ENCODE measurements around the gene SPNS2. TPM values are rescaled to one million over a fixed set of nuclear protein-coding genes. Genes with fewer than 3 reads are reported as not detected.
A peak's percentile ranks its signal among the peaks of the same experiment; 100 is the strongest.

The SPNS2 gene
- total and polyA plus RNA-seq, 2 experiments from 2014 or later: 0.29 TPM; not detected in 1

GRCh38 chr17:4492721-4493561, 5.7 kb upstream of the SPNS2 start:
- H3K27ac ChIP-seq: no peak overlapping the region
- no peaks in the 10 kb centered on the region for H4K20me1 ChIP-seq (ENCODE audit: insufficient read depth)
- H3K9me3 ChIP-seq (ENCODE audit: low read depth): no peaks in the 10 kb centered on the region
- H3F3A ChIP-seq (ENCODE audit: insufficient read depth): no peaks in the 10 kb centered on the region
- H3K9me2 ChIP-seq (ENCODE audit: insufficient read depth): no peaks in the 10 kb centered on the region
- H3K79me2 ChIP-seq (ENCODE audit: insufficient read depth): no peaks in the 10 kb centered on the region
- no peak overlapping the region for H3K4me2 ChIP-seq (ENCODE audit: unreplicated experiment)
- no peak overlapping the region for H2AFZ ChIP-seq
- no peak for TF ChIP-seq EZH2phosphoT487 (IDR thresholded peaks at IDR 0.05; ENCODE audit: insufficient read depth, low read depth)
- no peak for TF ChIP-seq EZH2 (IDR thresholded peaks at IDR 0.05; ENCODE audit: insufficient read depth, poor library complexity, severe bottlenecking)
- H3K4me1 ChIP-seq (ENCODE audit: insufficient read depth): no peaks in the 10 kb centered on the region
- no peak overlapping the region for H3K4me3 ChIP-seq
- in situ Hi-C loops (cut with MboI): no loop called here
- 31 to 34% methylated on average over 20 of the region's 20 CpGs for WGBS, 2 experiments (ENCODE audit: low coverage in 1 of 2, low lambda C conversion rate in 2 of 2, missing lambda C conversion rate in 2 of 2)
- no peaks in the 10 kb centered on the region for H3K36me3 ChIP-seq (ENCODE audit: low read depth)
- peak; percentile 27 for DNase-seq
- H3K27me3 ChIP-seq (replicated peaks; ENCODE audit: insufficient read depth): peaks cover 23% of the 10 kb centered on the region
- no peak overlapping the region for H3K9ac ChIP-seq

- Histone ChIP-seq H3K4me3 (no peak overlapping the region), H3K27ac (no peak overlapping the region), H3K4me2 (ENCODE audit: unreplicated experiment) (no peak overlapping the region), H3K36me3 (ENCODE audit: low read depth) (no peaks in the 10 kb centered on the region), H3K4me1 (ENCODE audit: insufficient read depth) (no peaks in the 10 kb centered on the region), H3K9me2 (ENCODE audit: insufficient read depth) (no peaks in the 10 kb centered on the region), H3K9me3 (ENCODE audit: low read depth) (no peaks in the 10 kb centered on the region), H3K79me2 (ENCODE audit: insufficient read depth) (no peaks in the 10 kb centered on the region), H3K9ac (no peak overlapping the region), H4K20me1 (ENCODE audit: insufficient read depth) (no peaks in the 10 kb centered on the region), H3K27me3 (replicated peaks; ENCODE audit: insufficient read depth) (peaks cover 49% of the 10 kb centered on the region), H2AFZ (no peak overlapping the region), H3F3A (ENCODE audit: insufficient read depth) (no peaks in the 10 kb centered on the region)
- peak; percentile 42 for DNase-seq
- in situ Hi-C loops (cut with MboI): no loop called here
- TF ChIP-seq EZH2 (IDR thresholded peaks at IDR 0.05; ENCODE audit: insufficient read depth, poor library complexity, severe bottlenecking) (no peak), EZH2phosphoT487 (IDR thresholded peaks at IDR 0.05; ENCODE audit: insufficient read depth, low read depth) (no peak)
- WGBS, 2 experiments (ENCODE audit: low coverage in 1 of 2, low lambda C conversion rate in 2 of 2, missing lambda C conversion rate in 2 of 2): 30 to 33% methylated on average over 22 of the region's 23 CpGs
These were observed 1.4 kb upstream of the SPNS2 start for GRCh38 chr17:4497101-4497824.

DNA sequence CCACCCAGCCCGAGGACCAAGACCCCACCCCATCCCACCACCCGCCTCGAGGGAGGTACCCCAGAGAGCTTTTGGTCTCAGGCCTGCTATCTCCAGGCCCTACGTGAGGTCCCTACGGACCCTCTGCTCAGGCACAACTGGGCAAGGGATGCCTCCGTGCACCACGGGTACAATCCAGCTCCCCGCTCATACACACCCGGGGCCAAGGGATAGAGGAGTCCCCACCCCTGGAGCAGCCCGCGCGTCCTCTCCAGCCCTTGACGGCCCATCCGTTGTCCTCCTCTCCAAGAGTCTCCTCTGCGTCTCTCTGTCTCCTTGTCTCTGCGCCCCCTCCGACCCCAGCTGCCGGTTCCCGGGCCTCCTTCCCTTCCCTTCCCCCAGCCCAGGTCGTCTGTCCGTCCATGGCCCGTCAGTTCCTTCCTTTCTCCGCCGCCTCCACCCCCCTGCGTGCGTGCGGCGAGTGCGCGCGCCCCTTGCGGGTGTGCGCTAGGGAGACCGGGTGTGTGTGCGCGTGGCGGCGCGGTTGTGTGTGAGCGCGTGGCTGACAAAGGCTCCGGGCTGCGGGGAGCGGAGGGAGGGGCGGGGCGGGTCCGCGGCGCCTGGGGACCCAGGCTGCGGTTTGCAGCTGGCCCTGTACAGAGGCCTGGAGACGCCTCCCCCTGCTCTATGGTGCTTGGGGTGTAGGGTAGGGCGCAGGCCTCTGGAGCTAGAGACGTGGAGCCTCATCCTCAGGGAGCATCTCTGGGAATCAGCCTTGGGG, 930 bp downstream of the SPNS2 start:
- Histone ChIP-seq H3K27ac (no peak overlapping the region), H3K9me3 (ENCODE audit: low read depth) (no peaks in the 10 kb centered on the region), H3K4me1 (ENCODE audit: insufficient read depth) (no peaks in the 10 kb centered on the region), H3K36me3 (ENCODE audit: low read depth) (no peaks in the 10 kb centered on the region), H3K27me3 (replicated peaks; ENCODE audit: insufficient read depth) (peaks cover 60% of the 10 kb centered on the region), H3K79me2 (ENCODE audit: insufficient read depth) (no peaks in the 10 kb centered on the region), H3K9ac (no peak overlapping the region), H3K9me2 (ENCODE audit: insufficient read depth) (no peaks in the 10 kb centered on the region), H4K20me1 (ENCODE audit: insufficient read depth) (no peaks in the 10 kb centered on the region), H2AFZ (no peak overlapping the region), H3F3A (ENCODE audit: insufficient read depth) (no peaks in the 10 kb centered on the region), H3K4me2 (ENCODE audit: unreplicated experiment) (no peak overlapping the region), H3K4me3 (no peak overlapping the region)
- no peak for DNase-seq
- in situ Hi-C loops (cut with MboI): no loop called here
- TF ChIP-seq EZH2phosphoT487 (IDR thresholded peaks at IDR 0.05; ENCODE audit: insufficient read depth, low read depth) (no peak), EZH2 (IDR thresholded peaks at IDR 0.05; ENCODE audit: insufficient read depth, poor library complexity, severe bottlenecking) (no peak)
- 2% methylated on average over 40 to 51 of the region's 53 CpGs for WGBS, 2 experiments (ENCODE audit: low coverage in 1 of 2, low lambda C conversion rate in 2 of 2, missing lambda C conversion rate in 2 of 2)

- H3K4me2 ChIP-seq (ENCODE audit: unreplicated experiment): no peak overlapping the region
- H3K9me2 ChIP-seq (ENCODE audit: insufficient read depth): no peaks in the 10 kb centered on the region
- H3K4me1 ChIP-seq (ENCODE audit: insufficient read depth): no peaks in the 10 kb centered on the region
- no peaks in the 10 kb centered on the region for H3K79me2 ChIP-seq (ENCODE audit: insufficient read depth)
- peaks cover 62% of the 10 kb centered on the region for H3K27me3 ChIP-seq (replicated peaks; ENCODE audit: insufficient read depth)
- no peak overlapping the region for H3K4me3 ChIP-seq
- H3K27ac ChIP-seq: no peak overlapping the region
- no peak for DNase-seq
- 15 to 17% methylated on average over 7 of the region's 7 CpGs for WGBS, 2 experiments (ENCODE audit: low coverage in 1 of 2, low lambda C conversion rate in 2 of 2, missing lambda C conversion rate in 2 of 2)
- H2AFZ ChIP-seq: no peak overlapping the region
- H3F3A ChIP-seq (ENCODE audit: insufficient read depth): no peaks in the 10 kb centered on the region
- TF ChIP-seq EZH2 (IDR thresholded peaks at IDR 0.05; ENCODE audit: insufficient read depth, poor library complexity, severe bottlenecking): no peak
- in situ Hi-C loops (cut with MboI): no loop called here
- H3K9ac ChIP-seq: no peak overlapping the region
- no peaks in the 10 kb centered on the region for H3K9me3 ChIP-seq (ENCODE audit: low read depth)
- no peaks in the 10 kb centered on the region for H3K36me3 ChIP-seq (ENCODE audit: low read depth)
- H4K20me1 ChIP-seq (ENCODE audit: insufficient read depth): no peaks in the 10 kb centered on the region
These were observed 1.5 kb downstream of the SPNS2 start for GRCh38 chr17:4500191-4500571.

Measured in GM23248 (cell line).